Gastrocnemius medialis (tissue), 4 donors: ENCODE measurements around the gene SLC4A2.

Source experiments
- CTCF ChIP-seq, 5 experiments: fragments of 450-650 bp in 3 of 5; fragments of 200-600 bp in 2 of 5; sonication (generic) in 2 of 5; IDR thresholded peaks in 4 of 5; conservative IDR thresholded peaks in 1 of 5; 1 replicate in 4 of 5; 2 replicates in 1 of 5; pipeline ENCODE4 v1.5.1; 2016 to 2019; ENCODE audit warnings: antibody characterized with exemption in 5 of 5, mild to moderate bottlenecking in 3 of 5, moderate library complexity in 3 of 5
- POLR2A ChIP-seq, 2 donors: fragments of 450-650 bp; IDR thresholded peaks; one replicate each; pipeline ENCODE4 v1.6.1; 2017; ENCODE audit warnings: antibody characterized with exemption in 2 of 2, mild to moderate bottlenecking in 2 of 2, moderate library complexity in 2 of 2

- TF ChIP-seq CTCF (IDR thresholded peaks at IDR 0.05 in 4 of 5, conservative IDR thresholded peaks at IDR 0.05 in 1 of 5), result no peak
- no peak for TF ChIP-seq POLR2A (IDR thresholded peaks at IDR 0.05)
Observed at GRCh38 chr7:151033864-151034249, 25.5 kb upstream of the SLC4A2 start.
